ENCODE measurements around the gene ATR.

The ATR gene

DNA sequence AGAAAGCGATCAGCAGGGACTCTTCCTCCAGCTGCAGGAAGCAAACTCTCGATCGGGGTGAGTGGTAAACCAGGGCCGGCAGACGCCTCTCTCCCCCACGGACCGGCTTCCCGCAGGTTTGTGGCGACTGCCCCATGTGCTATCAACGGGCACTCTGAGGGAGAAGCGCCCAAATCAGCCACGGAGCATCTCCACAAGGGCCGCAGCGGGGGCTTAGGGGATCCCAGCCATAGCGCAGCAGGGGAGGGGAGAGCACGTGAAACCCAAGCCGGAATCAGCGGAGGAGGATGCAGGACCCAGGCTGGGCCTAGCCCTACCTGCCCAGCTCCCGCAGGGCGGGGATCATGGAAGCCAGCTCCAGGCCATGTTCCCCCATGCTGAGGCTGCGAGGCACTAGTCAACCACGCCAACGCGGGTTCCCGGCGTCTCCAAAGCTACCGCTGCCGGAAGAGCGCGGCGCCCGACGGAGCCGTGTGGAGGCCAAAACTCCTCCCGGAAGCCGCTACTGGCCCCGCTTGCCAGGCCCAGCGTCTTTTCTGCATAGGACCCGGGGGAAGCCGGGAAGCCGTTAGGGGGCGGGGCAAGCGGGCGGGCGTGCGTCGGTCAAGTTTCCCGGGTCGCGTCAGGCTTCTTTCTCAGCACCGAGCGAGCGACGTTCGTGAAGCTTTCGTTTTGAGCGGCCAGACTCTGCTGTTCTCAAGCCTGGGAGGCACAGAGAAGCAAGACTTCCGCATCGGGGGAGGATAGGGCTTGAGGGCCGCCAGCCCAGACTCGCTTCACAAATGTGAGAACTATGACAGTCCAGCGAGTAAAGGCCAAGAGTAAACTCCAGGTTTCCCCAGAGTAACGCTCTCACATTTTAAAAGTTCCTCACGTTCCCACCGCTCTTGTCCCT is at the start of gene ATR:
TSS of gene ATR (minus strand) at position 405 of the 895 bp plus-strand sequence. CDS start at position 376, 29 bp downstream.
- peak within 1 kb of the TSS; percentile 96 for H3K4me3 ChIP-seq (ENCODE audit: low read depth, low read length)
- TF ChIP-seq, protein P1, sequence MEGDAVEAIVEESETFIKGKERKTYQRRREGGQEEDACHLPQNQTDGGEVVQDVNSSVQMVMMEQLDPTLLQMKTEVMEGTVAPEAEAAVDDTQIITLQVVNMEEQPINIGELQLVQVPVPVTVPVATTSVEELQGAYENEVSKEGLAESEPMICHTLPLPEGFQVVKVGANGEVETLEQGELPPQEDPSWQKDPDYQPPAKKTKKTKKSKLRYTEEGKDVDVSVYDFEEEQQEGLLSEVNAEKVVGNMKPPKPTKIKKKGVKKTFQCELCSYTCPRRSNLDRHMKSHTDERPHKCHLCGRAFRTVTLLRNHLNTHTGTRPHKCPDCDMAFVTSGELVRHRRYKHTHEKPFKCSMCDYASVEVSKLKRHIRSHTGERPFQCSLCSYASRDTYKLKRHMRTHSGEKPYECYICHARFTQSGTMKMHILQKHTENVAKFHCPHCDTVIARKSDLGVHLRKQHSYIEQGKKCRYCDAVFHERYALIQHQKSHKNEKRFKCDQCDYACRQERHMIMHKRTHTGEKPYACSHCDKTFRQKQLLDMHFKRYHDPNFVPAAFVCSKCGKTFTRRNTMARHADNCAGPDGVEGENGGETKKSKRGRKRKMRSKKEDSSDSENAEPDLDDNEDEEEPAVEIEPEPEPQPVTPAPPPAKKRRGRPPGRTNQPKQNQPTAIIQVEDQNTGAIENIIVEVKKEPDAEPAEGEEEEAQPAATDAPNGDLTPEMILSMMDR (IDR thresholded peaks at IDR 0.05; ENCODE audit: low read depth, low read length, missing control alignments), result no peak
- in situ Hi-C loops (cut with HindIII; ENCODE audit: low sequenced_read_pairs), result loop anchor here (25.0 kb wide), 1 partner anchor 434 kb away; the partner anchor contains the start of gene U2SURP
- DNase-seq (ENCODE audit: low read depth), result peak; percentile 87

DNA sequence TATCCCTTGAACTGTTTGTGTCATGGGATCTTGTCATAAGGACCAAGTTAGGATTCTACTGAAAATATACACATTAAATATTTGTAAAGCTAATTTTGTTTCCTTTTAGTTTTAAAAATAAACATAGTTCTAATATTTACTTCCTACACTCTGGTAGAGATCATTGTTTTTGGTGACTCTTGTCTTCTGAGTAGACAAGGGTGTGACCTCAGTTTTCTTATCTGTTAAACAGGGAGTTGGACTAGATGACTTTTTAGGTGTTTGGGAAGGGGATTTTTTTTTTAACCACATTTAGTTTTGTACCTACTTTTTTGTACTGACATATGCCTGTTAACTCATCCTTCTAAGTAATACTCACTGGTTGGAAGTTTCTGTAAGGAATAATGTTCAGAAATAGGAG is 48.4 kb upstream of the ATR start:
- in situ Hi-C loops (cut with HindIII; ENCODE audit: low sequenced_read_pairs), result no loop called here
- DNase-seq (ENCODE audit: low read depth), result no peak
- no peak overlapping the region for H3K4me3 ChIP-seq (ENCODE audit: low read depth, low read length)
- TF ChIP-seq, protein P1 (IDR thresholded peaks at IDR 0.05; ENCODE audit: low read depth, low read length, missing control alignments), result no peak

DNA sequence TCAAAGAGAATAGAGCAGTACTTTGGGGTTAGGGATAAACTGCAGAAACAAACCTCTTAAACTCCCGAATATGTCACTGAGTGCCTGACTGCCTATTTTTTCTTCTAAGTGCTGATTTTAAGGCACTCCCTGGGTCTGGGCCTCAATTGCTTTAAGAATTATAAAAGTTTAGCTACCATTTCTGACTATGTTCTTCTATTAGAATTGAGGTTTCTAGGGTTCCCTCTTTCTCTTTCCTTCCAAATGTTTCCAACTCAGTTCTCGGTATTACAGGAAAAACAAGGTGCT is 46.6 kb upstream of the ATR start:
- DNase-seq (ENCODE audit: low read depth), result no peak
- in situ Hi-C loops (cut with HindIII; ENCODE audit: low sequenced_read_pairs), result no loop called here
- TF ChIP-seq, protein P1 (IDR thresholded peaks at IDR 0.05; ENCODE audit: low read depth, low read length, missing control alignments), result no peak

DNA sequence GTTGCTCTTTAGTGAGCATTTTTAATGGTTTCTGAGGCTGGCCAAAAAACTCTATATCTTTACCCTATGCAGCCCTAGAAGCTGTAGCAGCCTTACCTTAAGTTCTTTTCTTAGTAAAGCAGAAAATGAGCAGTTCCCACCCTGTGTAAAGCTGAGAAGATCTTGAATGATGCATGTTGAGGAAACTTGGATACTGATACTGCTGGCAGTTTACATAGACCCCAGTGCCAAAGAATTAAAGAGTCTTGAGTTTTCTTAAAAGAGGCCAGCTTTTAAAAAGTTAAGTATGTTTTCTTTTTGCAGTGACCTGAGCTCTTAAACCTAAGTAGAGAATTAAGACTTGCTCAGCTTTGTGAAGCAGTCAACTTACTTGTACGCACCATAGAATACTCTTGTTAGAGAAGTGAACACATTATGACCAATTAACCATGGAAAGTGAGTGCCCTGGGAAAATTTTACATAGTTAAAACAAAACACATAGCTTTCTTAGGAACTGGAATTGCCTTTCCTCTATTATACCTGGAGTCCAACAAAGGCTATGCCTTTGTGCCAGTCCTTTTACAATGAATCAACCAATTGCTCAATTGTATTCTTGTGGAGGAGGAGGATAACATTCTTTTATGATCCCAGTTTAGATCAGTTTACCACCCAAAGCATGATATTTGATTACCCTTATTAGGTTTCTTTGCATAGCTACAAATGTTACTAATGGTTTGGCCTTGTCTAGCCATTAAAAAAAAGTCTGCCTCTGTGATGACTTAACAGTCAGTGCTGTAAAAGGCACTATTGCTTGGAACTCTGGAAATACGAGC is 46.0 kb upstream of the ATR start:
- TF ChIP-seq, protein P1 (IDR thresholded peaks at IDR 0.05; ENCODE audit: low read depth, low read length, missing control alignments), result no peak
- DNase-seq (ENCODE audit: low read depth), result no peak
- in situ Hi-C loops (cut with HindIII; ENCODE audit: low sequenced_read_pairs), result no loop called here
- no peak overlapping the region for H3K4me3 ChIP-seq (ENCODE audit: low read depth, low read length)

More for the DNA sequence above, 46.6 kb upstream of the ATR start:
- no peak overlapping the region for H3K4me3 ChIP-seq (ENCODE audit: low read depth, low read length)

DNA sequence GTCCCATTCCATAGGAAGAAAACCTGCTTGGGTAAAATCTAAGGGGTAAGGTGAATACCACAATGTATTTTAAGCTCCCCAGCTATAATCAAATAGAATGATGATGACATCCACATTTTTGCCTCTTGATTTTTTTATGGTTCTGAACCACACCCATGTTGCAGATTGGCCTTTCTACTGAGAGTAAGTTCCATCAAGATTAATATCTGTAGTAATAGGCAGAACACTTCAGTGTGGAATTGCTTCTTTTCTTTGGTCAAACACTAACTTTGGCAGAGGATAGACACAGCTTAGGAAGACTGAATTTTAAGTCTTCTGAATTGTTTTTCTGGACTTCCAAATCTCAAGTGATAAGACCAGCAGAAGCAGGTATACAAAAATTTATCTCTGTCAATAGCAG is 44.7 kb upstream of the ATR start:
- in situ Hi-C loops (cut with HindIII; ENCODE audit: low sequenced_read_pairs), result no loop called here
- H3K4me3 ChIP-seq (ENCODE audit: low read depth, low read length), result no peak overlapping the region
- TF ChIP-seq, protein P1 (IDR thresholded peaks at IDR 0.05; ENCODE audit: low read depth, low read length, missing control alignments), result no peak
- DNase-seq (ENCODE audit: low read depth), result no peak

DNA sequence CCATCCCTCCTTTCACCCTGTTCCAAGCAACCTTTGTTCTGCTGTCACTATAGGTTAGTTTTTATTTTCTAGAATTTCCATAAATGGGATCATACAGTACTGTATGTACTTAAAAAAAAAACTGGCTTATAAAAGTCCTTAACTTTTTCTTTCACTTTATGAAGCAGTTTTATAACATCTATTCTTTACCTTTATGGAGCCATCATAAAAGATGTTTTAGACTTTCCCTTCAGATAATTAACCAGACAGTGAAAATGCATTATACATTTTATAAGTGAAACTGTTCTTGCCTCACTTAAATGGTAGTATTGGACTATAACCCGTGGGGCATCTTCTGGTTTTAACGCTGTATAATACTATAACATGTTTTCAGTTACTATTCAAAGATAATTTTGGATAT is 43.9 kb upstream of the ATR start:
- TF ChIP-seq, protein P1 (IDR thresholded peaks at IDR 0.05; ENCODE audit: low read depth, low read length, missing control alignments), result no peak
- in situ Hi-C loops (cut with HindIII; ENCODE audit: low sequenced_read_pairs), result no loop called here
- no peak for DNase-seq (ENCODE audit: low read depth)
- H3K4me3 ChIP-seq (ENCODE audit: low read depth, low read length), result no peak overlapping the region
